ENCODE data around the gene DDX50.
A peak's percentile ranks its signal among the peaks of the same experiment; 100 is the strongest.

The DDX50 gene

GRCh38 chr10:68988530-68989316 is 87.6 kb downstream of the DDX50 start, which contains the start of gene KIFBP:
Gene KIFBP (plus strand): TSS chr10:68988803. CDS start chr10:68988833, 30 bp downstream.
- peak; percentile 87 to 88 for DNase-seq

- no peak for DNase-seq
Measured at GRCh38 chr10:68989317-68989990, 88.3 kb downstream of the DDX50 start.

GRCh38 chr10:68992636-68993440 is 91.7 kb downstream of the DDX50 start:
- no peak for DNase-seq
